Esophagus muscularis mucosa (tissue), 4 donors: ENCODE measurements around the gene STAT2. TPM values are rescaled to one million over a fixed set of nuclear protein-coding genes. Genes with fewer than 3 reads are reported as not detected.
"Not testable (repeated sequence)": the region's sequence is repeated elsewhere in the genome, so short reads cannot be mapped to it uniquely, and the experiment has no call there.

Experiments used
- DNase-seq: peaks from one replicate; pipeline ENCODE4 v3.0.0-alpha.2; 2017; ENCODE audit errors: extremely low spot score
- H3K27ac ChIP-seq, 4 donors: fragments of 200-600 bp; sonication (generic); replicated peaks in 1 of 4; 1 replicate in 3 of 4; 2 replicates in 1 of 4; pipeline ENCODE4 v1.5.1; 2016 to 2019; ENCODE audit warnings: mild to moderate bottlenecking in 1 of 4
- H3K27me3 ChIP-seq, 4 donors: fragments of 200-600 bp; sonication (generic); one replicate each; pipeline versions ENCODE4 v1.5.1 to v1.6.0; 2016 to 2019
- H3K36me3 ChIP-seq, 4 donors: fragments of 200-600 bp; sonication (generic); one replicate each; pipeline ENCODE4 v1.5.1; 2016 to 2019
- H3K4me1 ChIP-seq, 4 donors: fragments of 200-600 bp; sonication (generic); one replicate each; pipeline ENCODE4 v1.5.1; 2016 to 2019
- H3K4me3 ChIP-seq, 4 donors: fragments of 200-600 bp; sonication (generic); 1 replicate in 2 of 4; 2 replicates in 2 of 4; pipeline ENCODE4 v1.5.1; 2016 to 2019; ENCODE audit warnings: mild to moderate bottlenecking in 4 of 4, moderate library complexity in 1 of 4
- H3K9me3 ChIP-seq, 4 donors: fragments of 200-600 bp; sonication (generic); 1 replicate in 3 of 4; 2 replicates in 1 of 4; pipeline ENCODE4 v1.5.1; 2016 to 2019
- CTCF ChIP-seq, 3 experiments: fragments of 200-600 bp in 2 of 3; fragments of 450-650 bp in 1 of 3; sonication (generic) in 2 of 3; IDR thresholded peaks; one replicate each; pipeline ENCODE4 v1.5.1; 2017 to 2019; ENCODE audit warnings: antibody characterized with exemption in 3 of 3, mild to moderate bottlenecking in 2 of 3, moderate library complexity in 1 of 3
- EP300 ChIP-seq: sonication (generic); formaldehyde crosslinking; IDR thresholded peaks from one replicate; pipeline ENCODE4 v1.6.1; 2017; ENCODE audit warnings: antibody characterized with exemption
- POLR2A ChIP-seq: fragments of 450-650 bp; IDR thresholded peaks from one replicate; pipeline ENCODE4 v1.6.1; 2017; ENCODE audit warnings: antibody characterized with exemption, moderate library complexity, mild to moderate bottlenecking, low read depth
- POLR2AphosphoS5 ChIP-seq, 2 donors: sonication (generic); formaldehyde crosslinking; IDR thresholded peaks; one replicate each; pipeline ENCODE4 v1.6.1; 2017; ENCODE audit warnings: antibody characterized with exemption in 2 of 2
- WGBS: methylation state at CpG from one replicate; pipeline ENCODE4 v1.1.5; 2018; 5-methylcytosine and 5-hydroxymethylcytosine counted together
- intact Hi-C: fragments of 100-400 bp; cut with DNase I; formaldehyde crosslinking; loops from one replicate; pipeline ENCODE4 v1.15.1; 2023
- total RNA-seq, 4 donors: library from RNA; depleted of rRNA; stranded (reverse); fragments of >200 nt; gene quantifications; one replicate each; pipeline versions ENCODE4 v1.1.0 to v1.2.1, GENCODE V29; 2016

STAT2 gene
- 10 to 100 TPM; 55.7 to 78.9 (median 68.2) TPM for total RNA-seq

DNA sequence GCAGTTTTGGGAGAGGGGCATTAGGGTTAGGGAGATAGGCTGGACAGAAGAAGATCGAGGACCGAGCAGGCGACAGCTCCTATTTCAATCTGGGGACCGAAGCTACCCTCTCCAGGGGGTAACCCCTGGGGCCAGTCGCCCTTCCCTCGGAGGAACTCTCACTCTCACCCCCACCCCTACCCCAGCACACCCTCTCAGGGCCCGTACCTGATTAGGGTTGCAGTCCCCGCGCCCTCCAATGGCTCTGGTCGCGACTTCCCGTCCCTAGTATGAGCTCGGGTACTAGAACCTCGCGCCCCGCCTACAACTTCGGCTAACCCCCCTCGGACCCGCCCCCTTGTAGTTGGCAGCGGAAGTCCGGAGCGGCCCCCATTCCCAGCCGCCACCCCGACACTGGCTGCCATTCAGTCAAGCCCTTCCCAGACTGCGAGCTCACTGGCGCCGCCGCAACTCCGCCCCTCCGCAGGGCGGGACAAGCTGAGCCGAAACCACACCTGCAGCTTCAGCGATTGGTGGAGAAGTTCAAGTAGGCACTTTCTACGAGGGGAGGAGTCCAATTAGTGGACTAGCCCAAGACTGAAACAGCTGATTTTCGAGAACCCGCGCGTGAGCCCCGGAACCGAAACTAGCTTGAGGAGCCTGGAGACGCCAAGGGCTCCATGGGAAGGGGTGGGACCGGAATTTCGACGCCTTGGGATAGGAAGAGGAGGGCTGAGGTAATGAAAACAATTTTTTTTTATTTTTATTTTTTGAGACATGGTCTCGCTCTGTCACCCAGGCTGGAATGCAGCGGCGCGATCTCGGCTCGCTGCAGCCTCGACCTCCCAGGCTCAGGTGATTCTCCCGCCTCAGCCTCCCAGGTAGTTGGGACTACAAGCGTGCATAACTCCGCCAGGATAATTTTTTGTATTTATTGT, at the start of gene STAT2:
Gene STAT2, minus strand, starts transcription at position 257 of the 917 bp plus-strand sequence. CDS start 3,536 bp downstream, outside the sequence.
- Histone ChIP-seq H3K27me3 (no peaks in the 10 kb centered on the region), H3K36me3 (peaks cover 9 to 15% (median 14%) of the 10 kb centered on the region in 4 donors), H3K4me3 (peak within 1 kb of the TSS; percentile 71 to 86 (median 80)), H3K27ac (peak within 1 kb of the TSS; percentile 91 to 94 (median 92)), H3K4me1 (peaks cover 13 to 32% (median 28%) of the 10 kb centered on the region in 4 donors), H3K9me3 (no peaks in the 10 kb centered on the region)
- WGBS = 1% methylated on average over 31 of the region's 54 CpGs
- peak; percentile 100 for DNase-seq
- intact Hi-C loops = loop anchor here (5.0 kb wide), 1 partner anchor 102 kb away; no protein-coding TSS in a partner anchor
- TF ChIP-seq EP300 (no peak), POLR2A (peak; percentile 66), CTCF (IDR thresholded peaks at IDR 0.05) (peak in 1 of 3 experiments; percentile 13), POLR2AphosphoS5 (IDR thresholded peaks at IDR 0.05) (peak; percentile 84 to 94)

GRCh38 chr12:56408799-56409417, 49.0 kb upstream of the STAT2 start:
- intact Hi-C loops = no loop called here
- Histone ChIP-seq H3K9me3 (no peaks in the 10 kb centered on the region), H3K36me3 (no peaks in the 10 kb centered on the region), H3K4me1 (no peaks in the 10 kb centered on the region), H3K27me3 (no peaks in the 10 kb centered on the region), H3K27ac (no peak overlapping the region), H3K4me3 (no peak overlapping the region)
- DNase-seq = no peak
- TF ChIP-seq CTCF (IDR thresholded peaks at IDR 0.05) (no peak), EP300 (no peak)
- WGBS = 90% methylated on average over 5 of the region's 5 CpGs

DNA sequence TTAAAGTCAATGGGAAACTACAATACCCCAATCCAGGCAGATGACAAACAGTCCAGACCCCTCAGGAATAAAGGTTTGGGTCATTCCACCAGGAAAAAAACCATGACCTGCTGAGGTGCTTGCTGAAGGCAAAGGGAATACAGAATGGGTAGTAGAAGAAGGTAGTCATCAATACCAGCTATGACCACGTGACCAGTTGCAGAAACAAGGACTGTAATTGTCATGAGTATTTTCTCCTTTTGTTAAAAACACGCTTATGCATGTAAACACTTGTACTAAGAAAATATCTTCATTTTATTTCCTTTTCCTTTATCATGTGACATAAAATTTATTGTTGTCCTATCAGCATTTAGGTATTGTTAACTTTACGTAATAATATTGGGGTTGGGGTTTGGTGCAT, 44.3 kb upstream of the STAT2 start:
- H3K36me3 ChIP-seq, intact Hi-C loops, DNase-seq, H3K4me3 ChIP-seq, H3K27me3 ChIP-seq, H3K27ac ChIP-seq, H3K4me1 ChIP-seq: not testable (repeated sequence)
- 90% methylated on average over 3 of the region's 3 CpGs for WGBS
- peaks cover 0 to 10% (median 6%) of the 10 kb centered on the region in 4 donors for H3K9me3 ChIP-seq

DNA sequence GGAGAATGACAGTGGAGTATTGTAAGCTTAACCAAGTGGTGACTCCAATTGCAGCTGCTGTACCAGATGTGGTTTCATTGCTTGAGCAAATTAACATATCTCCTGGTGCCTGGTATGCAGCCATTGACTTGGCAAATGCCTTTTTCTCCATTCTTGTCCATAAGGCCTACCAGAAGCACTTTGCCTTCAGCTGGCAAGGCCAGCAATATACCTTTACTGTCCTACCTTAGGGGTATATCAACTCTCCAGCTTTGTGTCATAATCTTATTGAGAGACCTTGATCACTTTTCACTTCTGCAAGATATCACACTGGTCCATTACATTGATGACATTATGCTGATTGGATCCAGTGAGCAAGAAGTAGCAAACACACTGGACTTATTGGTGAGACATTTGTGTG, 41.7 kb upstream of the STAT2 start:
- H3K4me3 ChIP-seq, intact Hi-C loops, H3K27me3 ChIP-seq, H3K27ac ChIP-seq, H3K36me3 ChIP-seq, DNase-seq, H3K4me1 ChIP-seq: not testable (repeated sequence)
- H3K9me3 ChIP-seq = peaks cover 0 to 16% (median 10%) of the 10 kb centered on the region in 4 donors

GRCh38 chr12:56401125-56401524, 41.2 kb upstream of the STAT2 start:
- intact Hi-C loops, DNase-seq, H3K27me3 ChIP-seq, H3K4me3 ChIP-seq, H3K36me3 ChIP-seq, H3K4me1 ChIP-seq, H3K27ac ChIP-seq: not testable (repeated sequence)
- WGBS = 94% methylated on average over 1 of the region's 3 CpGs
- peaks cover 0 to 16% (median 10%) of the 10 kb centered on the region in 4 donors for H3K9me3 ChIP-seq

DNA sequence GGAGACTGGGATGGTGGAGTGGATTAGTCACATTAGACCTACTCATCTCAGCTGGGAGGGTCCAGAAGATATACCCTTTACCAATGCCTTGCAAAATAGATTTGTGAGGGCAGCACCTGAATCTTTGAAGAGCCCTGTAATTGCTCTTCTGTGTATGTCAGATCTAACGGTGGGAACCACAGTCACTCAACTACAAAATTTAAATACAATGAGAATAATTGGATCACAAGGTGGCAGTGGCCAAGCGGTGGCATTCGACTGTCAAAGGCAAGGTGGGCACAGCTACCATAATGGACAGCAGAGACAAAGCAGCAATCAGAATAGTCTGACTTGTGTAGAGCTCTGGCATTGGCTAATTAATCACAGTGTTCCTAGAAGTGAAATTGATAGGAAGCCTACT, 39.6 kb upstream of the STAT2 start:
- H3K4me3 ChIP-seq, H3K4me1 ChIP-seq, H3K27me3 ChIP-seq, H3K36me3 ChIP-seq, H3K27ac ChIP-seq, DNase-seq, intact Hi-C loops: not testable (repeated sequence)
- H3K9me3 ChIP-seq = peaks cover 0 to 16% (median 10%) of the 10 kb centered on the region in 4 donors
- 90% methylated on average over 3 of the region's 3 CpGs for WGBS
